HG03342 (cell line): Measurements from ENCODE around the gene RHOC.

ENCODE experiments used
- ATAC-seq: cut with Tn5 transposase; IDR thresholded peaks from one replicate; pipeline ENCODE4 v1.9.1; 2021; ENCODE audit warnings: mild to moderate bottlenecking, moderate library complexity; ENCODE audit not compliant: unreplicated experiment

RHOC gene

DNA sequence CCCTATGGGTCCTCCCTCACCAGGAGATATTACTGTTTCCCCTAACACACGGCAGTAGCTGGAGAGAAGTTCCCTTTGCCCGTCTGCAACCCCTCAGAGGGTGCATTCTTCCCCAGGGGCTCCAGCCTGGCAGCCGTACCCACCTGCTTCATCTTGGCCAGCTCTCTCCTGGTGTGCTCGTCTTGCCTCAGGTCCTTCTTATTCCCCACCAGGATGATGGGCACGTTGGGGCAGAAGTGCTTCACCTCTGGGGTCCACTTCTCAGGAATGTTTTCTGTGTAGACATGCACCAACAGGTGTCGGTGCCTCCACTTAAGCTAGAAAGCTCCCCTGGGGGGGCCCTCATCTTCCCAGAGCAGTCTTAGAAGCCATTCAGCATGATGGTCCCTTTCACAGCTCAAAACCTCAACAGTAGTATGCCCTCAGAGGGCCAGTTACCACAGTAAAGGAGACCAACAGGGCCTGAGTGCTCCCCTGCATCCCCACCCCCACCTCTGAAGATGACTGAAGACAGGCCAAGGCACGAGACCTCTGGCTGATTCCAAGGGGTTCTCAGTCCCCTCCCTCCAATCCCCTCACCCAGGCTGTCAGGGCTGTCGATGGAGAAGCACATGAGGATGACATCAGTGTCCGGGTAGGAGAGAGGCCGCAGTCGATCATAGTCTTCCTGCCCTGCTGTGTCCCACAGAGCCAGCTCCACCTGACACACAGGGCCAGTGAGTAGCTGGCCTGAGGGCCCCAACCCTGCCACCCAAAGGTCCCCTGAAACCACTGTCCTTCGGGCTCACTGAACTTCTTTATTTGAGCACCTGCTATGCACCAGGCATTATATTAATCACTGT is 4.3 kb downstream of the RHOC start:
- ATAC-seq = no peak

DNA sequence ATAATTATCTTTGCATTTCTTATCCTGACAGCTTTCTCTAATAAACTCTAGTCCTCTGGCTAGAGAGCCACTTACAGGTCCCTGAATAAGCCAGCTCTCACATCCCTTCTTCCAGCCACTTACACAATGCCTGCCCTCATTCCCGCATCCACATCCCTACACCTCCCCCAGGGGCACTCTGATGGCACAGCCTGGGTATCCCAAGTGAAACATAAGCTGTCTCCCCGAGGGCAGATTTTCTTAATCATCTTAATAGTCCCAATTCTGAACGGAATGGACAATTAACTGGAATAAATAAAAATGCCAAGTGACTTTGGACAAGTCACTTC is 4.9 kb downstream of the RHOC start:
- no peak for ATAC-seq

DNA sequence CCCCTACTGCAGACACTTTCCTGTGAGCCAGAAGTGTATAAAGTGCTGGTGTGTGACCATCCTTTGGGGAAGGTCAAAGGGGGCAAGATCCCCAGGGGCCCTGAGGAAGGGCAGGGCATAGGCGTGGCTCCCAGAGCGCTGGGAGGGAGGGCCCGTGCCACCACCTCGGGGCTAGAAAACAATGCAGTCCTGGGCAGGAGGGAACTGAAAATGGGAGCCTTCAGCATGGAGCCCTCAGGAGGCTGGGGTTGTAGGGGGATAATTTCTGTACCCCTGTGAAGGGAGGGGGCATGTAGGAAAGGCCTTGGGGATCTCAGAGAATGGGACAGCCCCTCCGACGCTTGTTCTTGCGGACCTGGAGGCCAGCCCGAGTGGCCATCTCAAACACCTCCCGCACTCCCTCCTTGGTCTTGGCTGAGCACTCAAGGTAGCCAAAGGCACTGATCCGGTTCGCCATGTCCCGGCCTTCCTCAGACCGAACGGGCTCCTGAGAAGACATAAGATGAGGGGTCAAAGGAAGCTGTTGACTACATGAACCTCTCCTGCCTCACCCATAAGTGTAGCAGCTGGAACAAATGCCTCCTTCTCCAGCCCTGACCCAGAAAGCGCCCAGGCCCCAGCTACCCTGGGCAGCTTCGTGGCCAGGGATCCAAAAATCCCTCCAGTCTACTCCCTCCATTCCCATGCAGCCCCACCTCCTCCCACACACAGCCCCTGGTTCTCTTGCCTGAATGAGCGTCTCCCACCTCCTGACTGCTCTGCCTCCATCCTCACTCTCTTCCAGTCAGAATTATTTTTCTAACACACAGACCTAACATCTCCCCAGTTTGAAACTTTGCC is 5.5 kb downstream of the RHOC start:
- no peak for ATAC-seq

- peak; percentile 40 for ATAC-seq
These were observed 6.4 kb downstream of the RHOC start for GRCh38 chr1:112700290-112701226.

DNA sequence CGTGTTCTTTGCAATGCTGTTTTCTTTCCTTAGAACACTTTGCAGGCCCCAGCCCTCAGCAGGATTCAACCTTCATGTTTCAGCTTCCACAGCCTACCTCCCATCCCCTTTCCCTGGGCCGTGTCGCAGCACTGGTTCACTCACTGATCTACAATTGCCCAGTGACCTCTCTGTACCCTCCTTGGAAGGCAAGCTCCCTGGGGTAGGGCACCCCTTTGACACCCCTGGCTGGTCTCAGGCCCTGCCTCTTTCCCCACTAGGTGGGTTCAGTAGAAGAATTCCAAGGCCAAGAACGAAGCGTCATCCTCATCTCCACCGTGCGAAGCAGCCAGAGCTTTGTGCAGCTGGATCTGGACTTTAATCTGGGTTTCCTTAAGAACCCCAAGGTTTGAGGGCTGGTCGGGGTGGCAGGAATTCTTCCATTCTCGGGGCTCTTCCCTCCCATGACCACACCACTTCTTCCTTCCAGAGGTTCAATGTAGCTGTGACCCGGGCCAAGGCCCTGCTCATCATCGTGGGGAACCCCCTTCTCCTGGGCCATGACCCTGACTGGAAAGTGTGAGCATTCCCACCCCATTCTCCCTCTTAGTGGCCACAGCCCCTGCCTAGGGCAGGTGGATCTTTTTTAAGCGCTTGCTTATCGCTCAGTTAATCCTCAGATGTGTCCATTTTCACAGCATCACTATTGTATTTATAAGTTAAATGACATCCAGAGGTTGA is 7.3 kb downstream of the RHOC start:
- no peak for ATAC-seq

- ATAC-seq = no peak
These were observed 8.3 kb downstream of the RHOC start for GRCh38 chr1:112698366-112699310.

DNA sequence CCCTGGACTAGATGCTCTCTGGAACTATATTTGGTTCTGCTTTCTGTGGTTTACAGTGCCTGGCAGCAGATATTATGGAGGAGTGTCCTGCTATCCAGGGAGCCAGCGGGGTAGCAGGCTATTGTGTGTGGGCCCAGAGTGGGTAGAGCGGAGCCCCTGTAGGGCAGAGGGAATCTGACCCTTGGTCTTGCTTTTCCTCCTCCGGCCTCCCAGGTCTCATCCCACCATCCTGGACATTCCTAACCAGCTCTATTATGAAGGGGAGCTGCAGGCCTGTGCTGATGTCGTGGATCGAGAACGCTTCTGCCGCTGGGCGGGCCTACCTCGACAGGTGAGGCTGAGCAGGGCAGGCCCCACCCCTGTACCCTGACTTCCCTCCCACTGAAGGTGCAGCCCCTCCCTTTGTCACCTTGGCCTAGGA is 9.1 kb downstream of the RHOC start:
- no peak for ATAC-seq

GRCh38 chr1:112696578-112697314 is 10.2 kb downstream of the RHOC start:
- no peak for ATAC-seq

- ATAC-seq = no peak
These were observed 11.7 kb downstream of the RHOC start for GRCh38 chr1:112695276-112695675.

DNA sequence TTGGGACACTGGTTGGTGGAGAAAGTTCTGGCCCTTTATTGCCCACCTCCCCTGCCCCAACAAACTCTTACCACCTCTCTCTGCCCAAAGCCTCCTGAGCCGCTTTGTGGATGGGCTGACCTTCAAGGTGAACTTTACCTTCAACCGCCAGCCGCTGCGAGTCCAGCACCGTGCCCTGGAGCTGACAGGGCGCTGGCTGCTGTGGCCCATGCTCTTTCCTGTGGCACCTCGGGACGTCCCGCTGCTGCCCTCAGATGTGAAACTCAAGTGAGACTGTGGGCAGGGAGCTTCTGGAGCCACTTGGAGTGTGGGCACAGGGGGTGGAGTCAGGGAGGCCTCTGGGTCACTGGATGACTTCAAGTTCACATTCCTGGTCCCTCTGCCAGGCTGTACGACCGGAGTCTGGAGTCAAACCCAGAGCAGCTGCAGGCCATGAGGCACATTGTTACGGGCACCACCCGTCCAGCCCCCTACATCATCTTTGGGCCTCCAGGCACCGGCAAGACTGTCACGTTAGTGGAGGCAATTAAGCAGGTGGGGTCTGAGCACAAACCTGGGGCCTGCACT is 12.5 kb downstream of the RHOC start:
- ATAC-seq = no peak

DNA sequence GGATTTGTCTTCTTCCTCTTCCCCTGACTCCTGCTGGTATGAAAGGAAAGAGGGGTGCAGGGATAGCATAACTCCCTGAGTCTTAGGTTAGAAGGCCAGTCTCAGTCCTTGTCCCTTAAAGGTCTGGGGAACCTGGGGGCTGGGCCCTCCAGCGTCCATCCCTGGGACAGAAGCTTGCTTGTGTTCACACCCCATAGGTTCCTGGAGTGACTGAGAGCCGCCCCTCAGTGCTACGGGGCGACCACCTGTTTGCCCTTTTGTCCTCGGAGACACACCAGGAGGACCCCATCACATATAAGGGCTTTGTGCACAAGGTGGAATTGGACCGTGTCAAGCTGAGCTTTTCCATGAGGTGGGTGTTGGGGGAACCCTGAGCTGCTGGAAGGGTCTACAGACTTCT is 13.1 kb downstream of the RHOC start:
- no peak for ATAC-seq

GRCh38 chr1:112692681-112693080 is 14.2 kb downstream of the RHOC start:
- no peak for ATAC-seq

DNA sequence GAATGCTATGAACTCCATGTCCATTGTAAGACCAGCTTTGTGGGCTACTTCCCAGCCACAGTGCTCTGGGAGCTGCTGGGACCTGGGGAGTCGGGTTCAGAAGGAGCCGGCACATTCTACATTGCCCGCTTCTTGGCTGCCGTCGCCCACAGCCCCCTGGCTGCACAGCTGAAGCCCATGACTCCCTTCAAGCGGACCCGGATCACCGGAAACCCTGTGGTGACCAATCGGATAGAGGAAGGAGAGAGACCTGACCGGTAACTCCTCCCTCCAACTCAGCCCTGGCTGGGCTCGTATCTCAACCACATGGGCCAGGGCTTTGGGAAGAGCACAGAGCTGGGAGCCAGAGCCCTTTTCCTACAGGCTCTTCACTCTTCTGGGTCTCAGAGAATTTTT is 17.1 kb downstream of the RHOC start:
- no peak for ATAC-seq

DNA sequence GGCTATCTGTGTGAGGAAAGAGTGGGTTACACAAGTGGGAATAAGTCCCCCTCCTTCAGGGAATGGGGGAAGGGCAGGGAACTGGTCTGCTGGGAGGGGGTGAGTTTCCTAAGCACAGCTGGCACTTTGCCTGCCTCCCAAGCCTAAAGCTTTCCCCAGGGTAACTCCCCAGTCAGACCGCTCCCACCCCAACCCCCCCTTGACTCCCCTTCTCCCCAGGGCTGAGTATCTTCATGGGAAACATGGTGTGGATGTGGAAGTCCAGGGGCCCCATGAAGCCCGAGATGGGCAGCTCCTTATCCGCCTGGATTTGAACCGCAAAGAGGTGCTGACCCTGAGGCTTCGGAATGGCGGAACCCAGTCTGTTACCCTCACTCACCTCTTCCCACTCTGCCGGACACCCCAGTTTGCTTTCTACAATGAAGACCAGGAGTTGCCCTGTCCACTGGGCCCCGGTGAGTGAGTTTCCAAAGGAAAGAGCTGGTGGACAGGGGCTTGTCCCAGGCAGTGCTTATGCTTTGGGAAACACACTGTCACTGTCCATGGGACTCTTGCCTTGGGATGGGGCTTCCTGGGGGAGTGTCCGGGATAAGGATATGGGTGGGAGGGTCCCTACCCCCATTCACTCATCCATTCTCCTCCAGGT is 17.6 kb downstream of the RHOC start:
- ATAC-seq = no peak

DNA sequence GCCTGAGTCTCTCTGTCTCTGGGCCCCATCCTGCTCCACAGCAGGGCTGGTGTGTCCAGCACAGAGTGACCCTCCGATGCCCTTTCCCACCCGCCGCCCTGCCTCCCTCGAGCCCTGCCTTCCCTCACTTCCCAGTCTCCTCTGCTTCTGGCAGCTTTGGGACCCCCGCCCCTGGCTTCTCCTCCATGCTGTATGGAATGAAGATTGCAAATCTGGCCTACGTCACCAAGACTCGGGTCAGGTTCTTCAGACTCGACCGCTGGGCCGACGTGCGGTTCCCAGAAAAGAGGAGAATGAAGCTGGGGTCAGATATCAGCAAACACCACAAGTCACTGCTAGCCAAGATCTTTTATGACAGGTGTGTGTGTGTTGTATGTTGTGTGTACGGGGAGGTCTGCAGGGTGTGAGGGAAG is 18.1 kb downstream of the RHOC start:
- ATAC-seq = no peak

- no peak for ATAC-seq
These were observed 19.0 kb downstream of the RHOC start for GRCh38 chr1:112687785-112688496.

GRCh38 chr1:112687361-112687760 is 19.6 kb downstream of the RHOC start:
- no peak for ATAC-seq
